Right atrium auricular region (tissue), 2 donors: Measurements from ENCODE around the gene MRPS7. TPM values are rescaled to one million over a fixed set of nuclear protein-coding genes. Genes with fewer than 3 reads are reported as not detected.

Source experiments
- DNase-seq: peaks from one replicate; pipeline ENCODE4 v3.0.0-alpha.2; 2019; ENCODE audit warnings: low spot score
- H3K27ac ChIP-seq, 2 donors: fragments of 200-600 bp; sonication (generic); 1 replicate in 1 of 2; 2 replicates in 1 of 2; pipeline ENCODE4 v1.5.1; 2016 to 2019
- H3K27me3 ChIP-seq, 2 donors: fragments of 200-600 bp; sonication (generic); one replicate each; pipeline versions ENCODE4 v1.5.1 to v1.6.0; 2017 to 2019
- H3K36me3 ChIP-seq: fragments of 200-600 bp; sonication (generic); one replicate; pipeline ENCODE4 v1.5.1; 2016
- H3K4me1 ChIP-seq, 2 donors: fragments of 200-600 bp; sonication (generic); one replicate each; pipeline versions ENCODE4 v1.5.1 to v1.6.0; 2017 to 2019
- H3K4me3 ChIP-seq, 2 donors: fragments of 200-600 bp; sonication (generic); 1 replicate in 1 of 2; 2 replicates in 1 of 2; pipeline ENCODE4 v1.5.1; 2017 to 2019; ENCODE audit warnings: mild to moderate bottlenecking in 1 of 2, moderate library complexity in 1 of 2
- H3K9me3 ChIP-seq, 2 donors: fragments of 200-600 bp; sonication (generic); one replicate each; pipeline ENCODE4 v1.5.1; 2019
- CTCF ChIP-seq, 2 donors: fragments of 200-600 bp; sonication (generic); IDR thresholded peaks; one replicate each; pipeline ENCODE4 v1.5.1; 2019; ENCODE audit warnings: antibody characterized with exemption in 2 of 2
- total RNA-seq, 2 donors: library from RNA; depleted of rRNA; stranded (reverse); fragments of >200 nt; gene quantifications; one replicate each; pipeline ENCODE4 v1.1.0, GENCODE V29; 2016

Gene MRPS7
- total RNA-seq, 2 donors from 2014 or later, result 66.7 to 74.1 TPM

DNA sequence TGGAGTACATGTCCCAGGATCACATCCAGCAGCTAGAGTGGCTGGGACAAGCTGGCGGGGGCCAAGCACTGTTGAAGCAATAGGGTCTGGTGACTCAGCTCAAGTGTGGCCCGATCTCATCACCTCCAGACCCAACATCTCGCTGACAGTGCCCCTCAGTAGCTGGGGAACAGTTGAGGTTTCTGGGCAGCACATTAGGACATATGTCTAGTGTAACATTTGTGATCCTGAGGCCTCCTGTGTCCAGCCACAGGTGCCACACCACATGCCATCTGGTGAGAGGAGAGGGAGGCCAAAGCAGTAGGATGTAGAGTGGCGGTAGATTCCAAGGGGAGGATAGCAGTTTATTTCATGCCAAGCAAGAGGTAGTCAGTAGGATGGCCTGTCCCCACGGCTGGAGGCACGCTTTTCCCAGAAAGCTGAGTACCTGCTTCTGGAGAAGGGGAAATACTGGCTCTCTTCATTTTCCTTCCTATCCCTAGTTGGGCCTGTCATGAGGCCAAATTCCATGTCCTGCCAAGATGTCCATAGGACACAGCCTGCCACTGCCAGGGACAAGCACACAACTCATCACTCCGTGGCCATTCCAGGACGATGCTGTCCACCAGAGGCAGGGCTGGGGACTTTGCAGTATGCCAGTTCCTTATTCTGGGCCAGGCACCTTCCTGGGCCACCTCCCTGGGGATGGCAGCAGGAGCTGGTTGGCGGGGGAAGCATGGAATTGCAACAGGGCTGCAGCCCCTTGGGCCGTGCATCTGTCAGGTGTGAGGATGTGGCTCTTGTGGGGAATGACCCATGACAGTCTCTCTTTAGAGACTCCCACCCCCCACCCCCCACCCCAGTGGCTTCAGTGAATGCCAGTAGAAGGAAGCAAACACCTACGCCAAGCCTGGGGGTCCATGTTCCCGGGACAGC lies 24.3 kb upstream of the MRPS7 start:
- no peaks in the 10 kb centered on the region for H3K9me3 ChIP-seq

DNA sequence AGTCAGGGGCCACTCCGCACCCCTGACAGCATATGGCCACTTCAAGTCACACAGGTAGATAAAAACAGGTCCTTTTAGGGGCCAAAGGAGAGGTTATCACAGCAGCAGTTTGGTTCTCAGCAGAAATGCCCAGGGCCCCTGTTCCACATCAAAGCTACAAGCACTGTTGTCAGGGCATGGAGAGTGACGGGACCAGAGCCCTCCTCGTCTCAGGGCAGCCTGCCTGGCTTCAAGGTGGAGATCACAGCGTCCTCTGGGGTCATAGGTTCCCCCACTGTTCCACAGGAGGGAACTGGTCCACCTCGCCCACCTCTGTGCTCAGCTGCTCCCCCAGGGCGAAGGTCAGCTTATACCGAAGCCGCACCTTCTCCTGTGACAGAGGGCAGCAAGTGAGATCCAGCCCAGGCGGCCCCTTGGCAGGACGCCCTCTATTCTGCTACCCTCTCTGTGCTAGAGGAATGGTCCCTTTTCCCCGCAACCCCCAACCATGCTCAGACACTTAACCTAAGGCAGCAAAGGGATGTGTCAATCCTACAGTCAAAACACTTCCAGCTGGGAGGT lies 23.6 kb upstream of the MRPS7 start:
- peaks cover 0 to 17% of the 10 kb centered on the region in 2 donors for H3K4me1 ChIP-seq
- no peak for TF ChIP-seq CTCF (IDR thresholded peaks at IDR 0.05)
- H3K27ac ChIP-seq, result peak overlapping the region; percentile 69 to 72
- H3K36me3 ChIP-seq, result peaks cover 87% of the 10 kb centered on the region
- no peaks in the 10 kb centered on the region for H3K27me3 ChIP-seq
- DNase-seq, result no peak
- H3K9me3 ChIP-seq, result no peaks in the 10 kb centered on the region
- H3K4me3 ChIP-seq, result no peak overlapping the region

More for the DNA sequence above, 24.3 kb upstream of the MRPS7 start:
- no peak overlapping the region for H3K4me3 ChIP-seq
- no peak for DNase-seq
- peaks cover 87% of the 10 kb centered on the region for H3K36me3 ChIP-seq
- peak overlapping the region; percentile 69 to 72 for H3K27ac ChIP-seq
- H3K27me3 ChIP-seq, result no peaks in the 10 kb centered on the region
- TF ChIP-seq CTCF (IDR thresholded peaks at IDR 0.05), result no peak
- peaks cover 0 to 17% of the 10 kb centered on the region in 2 donors for H3K4me1 ChIP-seq

DNA sequence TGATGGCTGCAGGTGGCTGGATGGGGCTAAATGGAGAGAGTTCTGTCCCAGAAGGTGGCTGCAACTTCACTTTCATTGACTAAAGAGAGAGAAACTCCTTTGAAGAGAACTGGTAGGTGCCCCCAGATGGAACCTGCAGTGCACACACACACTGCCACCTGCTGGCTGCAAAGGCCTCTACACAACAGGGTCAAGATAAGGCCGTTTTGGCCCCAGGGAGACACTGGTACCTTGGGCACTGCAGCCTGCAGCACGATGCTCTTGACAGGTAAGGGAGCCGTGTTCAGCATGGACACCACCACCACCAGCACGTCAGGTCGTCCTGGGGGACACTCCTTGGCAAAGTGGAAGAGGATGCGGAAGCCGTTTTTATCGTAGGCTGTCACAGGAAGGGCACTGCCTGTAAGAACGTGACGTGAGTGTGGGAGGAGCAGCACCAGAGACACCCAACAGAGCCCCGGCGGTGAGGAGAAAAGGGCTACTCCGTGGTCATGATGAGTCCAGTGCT lies 22.9 kb upstream of the MRPS7 start:
- peak; percentile 54 to 87 for TF ChIP-seq CTCF (IDR thresholded peaks at IDR 0.05)
- Histone ChIP-seq H3K4me3 (no peak overlapping the region), H3K27ac (peak overlapping the region; percentile 69 to 72), H3K36me3 (peaks cover 92% of the 10 kb centered on the region), H3K4me1 (peaks cover 0 to 17% of the 10 kb centered on the region in 2 donors), H3K27me3 (no peaks in the 10 kb centered on the region), H3K9me3 (no peaks in the 10 kb centered on the region)
- no peak for DNase-seq

GRCh38 chr17:75239214-75239613 lies 22.5 kb upstream of the MRPS7 start:
- H3K36me3 ChIP-seq, result peaks cover 94% of the 10 kb centered on the region

GRCh38 chr17:75239778-75240393 lies 21.8 kb upstream of the MRPS7 start:
- H3K4me3 ChIP-seq, result no peak overlapping the region
- H3K27me3 ChIP-seq, result no peaks in the 10 kb centered on the region
- H3K27ac ChIP-seq, result no peak overlapping the region
- TF ChIP-seq CTCF (IDR thresholded peaks at IDR 0.05), result no peak
- no peaks in the 10 kb centered on the region for H3K9me3 ChIP-seq
- H3K36me3 ChIP-seq, result peaks cover 94% of the 10 kb centered on the region
- DNase-seq, result no peak
- peaks cover 0 to 17% of the 10 kb centered on the region in 2 donors for H3K4me1 ChIP-seq

More at GRCh38 chr17:75239214-75239613, 22.5 kb upstream of the MRPS7 start:
- Histone ChIP-seq H3K27ac (peak overlapping the region in 1 of 2 donors; percentile 72), H3K27me3 (no peaks in the 10 kb centered on the region), H3K9me3 (no peaks in the 10 kb centered on the region), H3K4me1 (peaks cover 0 to 17% of the 10 kb centered on the region in 2 donors), H3K4me3 (no peak overlapping the region)
- DNase-seq, result no peak
- TF ChIP-seq CTCF (IDR thresholded peaks at IDR 0.05), result no peak
